HG02970 (cell line): ENCODE measurements around the gene CFAP73.
A peak's percentile ranks its signal among the peaks of the same experiment; 100 is the strongest.
"Not testable (repeated sequence)": the region's sequence is repeated elsewhere in the genome, so short reads cannot be mapped to it uniquely, and the experiment has no call there.

ENCODE experiments used
- ATAC-seq: cut with Tn5 transposase; IDR thresholded peaks from one replicate; pipeline ENCODE4 v1.9.1; 2021; ENCODE audit warnings: mild to moderate bottlenecking, moderate library complexity, moderate number of reproducible peaks; ENCODE audit not compliant: unreplicated experiment, low FRiP score

CFAP73 gene

DNA sequence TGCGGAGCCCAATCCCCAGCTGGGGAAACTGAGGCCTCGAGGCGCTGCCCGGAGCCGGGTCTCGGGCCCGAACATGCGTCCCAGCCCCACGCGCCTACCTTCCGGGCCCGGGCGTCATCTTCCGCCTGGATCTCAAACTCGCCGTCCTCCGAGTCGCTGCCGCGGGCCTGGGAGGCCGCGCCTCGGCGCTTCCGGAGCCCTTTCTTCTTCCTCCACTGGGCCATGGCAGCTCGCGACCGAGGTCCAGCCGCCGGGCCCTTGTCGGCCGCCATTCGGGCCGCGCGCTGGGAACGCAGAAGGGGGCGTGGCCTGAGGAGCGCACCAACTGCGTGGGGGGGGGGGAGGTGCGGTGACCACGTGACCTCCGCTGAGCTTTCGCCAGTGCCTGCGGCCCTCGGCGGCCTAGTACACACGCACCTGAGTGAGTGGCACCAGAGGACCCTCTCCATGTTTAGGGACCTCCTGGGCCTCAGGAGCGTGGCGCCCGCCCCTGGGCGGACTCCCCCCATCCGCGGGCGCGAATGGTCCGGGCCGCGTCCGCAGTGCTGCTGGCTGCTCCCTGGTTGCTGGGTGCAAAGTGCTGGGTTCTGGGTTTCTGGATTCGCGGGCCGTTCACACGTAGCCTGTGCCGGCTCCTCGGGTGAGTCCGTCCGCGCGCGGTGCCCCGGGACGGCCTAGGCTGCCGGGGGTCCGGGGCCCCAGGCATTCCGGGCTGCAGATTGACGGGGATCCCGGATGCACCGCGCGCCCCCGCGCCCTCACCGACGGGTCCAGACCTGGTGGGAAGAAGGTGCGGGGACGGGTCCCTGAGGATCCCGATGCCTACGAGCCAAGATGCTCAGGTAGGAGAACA lies 35.9 kb downstream of the CFAP73 start, which contains the start of the genes DDX54 and RITA1:
Gene DDX54 (minus strand): TSS at position 299 of the 853 bp plus-strand sequence. CDS start 27 bp downstream, at position 272.
Gene RITA1 (plus strand): TSS at position 542 of the 853 bp plus-strand sequence. CDS start 1,026 bp downstream, outside the sequence.
- ATAC-seq = peak; percentile 52

DNA sequence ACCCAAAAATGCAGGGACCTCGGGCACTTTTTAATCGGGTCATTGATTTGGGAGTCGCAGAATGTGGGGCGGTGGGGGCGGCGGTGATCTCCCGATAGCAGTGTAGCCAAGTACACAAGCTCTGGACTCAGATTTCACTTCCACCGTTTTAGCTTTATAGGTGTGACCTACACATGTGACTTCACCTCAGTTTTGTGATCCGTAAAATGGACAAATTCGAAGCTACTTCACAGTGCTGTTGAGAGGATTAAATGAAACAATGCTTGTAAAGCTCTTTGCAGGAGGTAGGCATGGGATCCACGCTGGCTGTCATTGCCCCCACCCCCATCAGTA lies 36.5 kb downstream of the CFAP73 start:
- ATAC-seq = no peak

DNA sequence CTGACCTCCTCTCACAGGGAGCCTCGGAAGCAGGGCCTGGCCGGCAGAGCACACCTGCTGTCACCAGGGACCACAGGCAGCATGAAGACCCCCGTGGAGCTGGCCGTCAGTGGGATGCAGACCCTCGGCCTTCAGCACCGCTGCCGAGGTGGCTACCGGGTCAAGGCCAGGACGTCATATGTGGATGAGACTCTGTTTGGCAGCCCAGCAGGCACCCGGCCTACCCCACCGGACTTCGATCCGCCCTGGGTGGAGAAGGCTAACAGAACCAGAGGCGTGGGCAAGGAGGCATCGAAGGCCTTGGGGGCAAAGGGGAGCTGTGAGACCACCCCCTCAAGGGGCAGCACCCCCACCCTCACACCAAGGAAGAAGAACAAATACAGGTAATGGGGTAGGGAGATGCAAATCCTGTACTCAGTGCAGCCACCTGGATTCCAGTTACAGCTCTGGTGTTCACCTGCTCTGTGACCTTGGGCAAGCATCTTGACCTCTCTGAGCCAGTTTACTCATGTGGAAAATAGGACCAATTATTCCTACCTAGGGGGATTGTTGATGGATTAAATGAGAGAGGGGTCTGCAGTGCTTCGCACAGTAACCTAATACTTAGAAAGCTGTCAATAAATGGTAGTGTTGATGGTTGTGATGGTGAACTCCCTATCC lies 37.3 kb downstream of the CFAP73 start:
- no peak for ATAC-seq

DNA sequence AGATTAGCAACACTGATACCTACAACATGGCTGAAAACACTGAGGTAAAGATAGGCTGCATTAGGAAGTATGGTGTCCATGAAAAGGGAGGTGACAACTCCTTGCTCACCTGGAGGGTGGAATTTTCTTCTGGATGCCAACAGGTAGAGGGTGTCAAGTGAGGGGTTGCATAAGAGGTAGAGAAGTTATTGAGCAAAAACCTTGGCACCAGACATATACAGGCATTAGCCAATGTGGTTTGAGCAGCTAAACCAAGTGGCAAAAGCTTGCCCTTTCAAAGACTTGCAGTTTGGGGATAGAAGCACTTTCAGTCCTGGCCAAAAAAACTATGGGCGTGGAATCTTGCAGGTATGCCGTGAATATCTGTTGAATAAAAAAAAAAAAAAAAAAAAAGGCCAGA lies 39.8 kb downstream of the CFAP73 start:
- ATAC-seq = no peak

DNA sequence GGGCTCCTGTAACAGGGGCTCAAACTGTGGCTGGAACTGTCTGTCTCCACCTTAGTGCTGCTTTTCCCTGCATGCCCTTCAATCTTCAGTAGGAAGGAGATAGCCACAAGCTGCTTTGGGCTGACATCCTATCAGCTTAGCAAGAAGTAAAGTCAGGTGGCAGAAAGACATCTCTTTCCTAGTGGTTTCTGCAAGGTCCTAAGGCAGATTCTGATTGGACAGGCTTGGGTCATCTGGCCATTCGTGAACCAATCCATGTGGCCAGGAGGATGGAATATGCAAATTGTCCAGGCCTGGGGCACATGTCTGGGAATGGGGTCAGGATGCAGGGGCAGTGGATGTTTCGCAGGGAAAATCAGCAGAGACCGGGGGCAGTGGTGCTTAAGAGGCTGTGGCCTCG lies 41.2 kb downstream of the CFAP73 start:
- ATAC-seq = no peak

DNA sequence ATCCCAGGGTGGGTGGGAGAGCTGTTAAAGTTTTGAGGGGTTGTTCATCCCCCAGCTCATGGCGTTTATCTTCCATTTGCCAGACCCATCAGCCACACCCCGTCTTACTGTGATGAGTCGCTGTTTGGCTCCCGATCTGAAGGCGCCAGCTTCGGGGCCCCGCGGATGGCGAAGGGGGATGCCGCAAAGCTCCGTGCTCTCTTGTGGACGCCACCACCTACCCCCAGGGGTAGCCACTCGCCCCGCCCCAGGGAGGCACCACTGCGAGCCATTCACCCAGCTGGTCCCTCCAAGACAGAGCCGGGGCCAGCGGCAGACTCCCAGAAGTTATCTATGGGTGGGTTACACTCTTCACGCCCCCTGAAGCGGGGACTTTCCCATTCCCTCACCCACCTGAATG lies 41.7 kb downstream of the CFAP73 start:
- no peak for ATAC-seq

DNA sequence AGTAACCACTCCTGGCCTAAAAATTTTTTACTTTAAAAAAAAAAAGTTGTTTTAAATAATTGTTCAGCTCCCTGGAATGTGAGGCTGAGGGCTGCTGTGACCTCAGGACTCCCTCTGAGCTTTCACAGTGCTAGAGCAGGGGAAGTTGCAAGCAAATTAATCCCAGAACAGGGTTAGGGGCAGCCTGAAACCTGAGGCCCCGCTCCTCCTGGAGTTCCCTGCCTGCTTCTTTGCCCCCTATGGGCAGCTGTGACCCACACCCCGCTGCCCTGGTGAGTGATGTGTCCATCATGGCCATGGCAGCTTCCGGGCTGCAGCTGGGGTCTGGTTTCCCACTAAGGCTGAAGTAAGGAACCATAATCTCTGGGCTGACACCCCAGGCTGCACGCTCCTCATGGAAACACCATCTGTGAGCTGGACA lies 45.5 kb downstream of the CFAP73 start:
- no peak for ATAC-seq

DNA sequence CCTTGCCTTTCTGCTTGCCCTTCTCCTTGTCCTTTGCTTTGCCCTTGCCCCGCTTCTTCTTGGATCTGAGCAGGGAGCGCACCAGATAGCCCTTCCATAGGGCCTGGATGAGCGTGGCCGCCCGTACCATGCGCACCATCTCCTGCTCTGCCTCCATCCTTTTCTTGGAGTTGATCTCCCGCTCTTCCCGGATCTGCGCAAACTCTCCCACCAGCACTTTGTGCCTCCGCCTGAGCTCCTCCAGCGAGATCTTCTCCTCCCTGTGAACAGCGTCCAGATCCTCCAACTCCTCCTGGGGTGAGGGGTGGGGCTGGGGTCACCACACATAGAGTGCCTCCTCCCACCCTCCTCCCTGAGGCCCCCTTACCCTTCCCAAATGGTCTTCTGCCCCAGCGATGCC lies 46.1 kb downstream of the CFAP73 start:
- ATAC-seq = no peak

DNA sequence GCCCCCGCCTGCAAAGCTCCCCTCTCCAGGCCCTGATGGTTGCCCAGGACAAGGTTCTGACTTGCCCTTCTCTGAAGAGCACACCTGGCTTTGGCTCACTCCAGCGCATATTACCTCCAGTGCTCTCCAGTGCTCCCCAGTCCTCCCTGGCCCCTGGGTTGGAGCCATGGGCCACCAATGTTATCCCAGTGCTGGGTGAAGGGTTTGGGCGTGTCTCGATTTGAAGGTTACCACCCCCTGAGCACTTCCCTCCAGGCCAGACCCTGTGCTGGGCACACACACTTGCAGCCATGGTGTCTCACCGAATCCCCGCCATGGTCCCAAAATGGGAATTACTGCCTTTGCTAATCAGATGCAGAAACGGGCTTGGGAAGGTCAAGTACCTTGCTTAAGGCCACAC lies 47.1 kb downstream of the CFAP73 start:
- ATAC-seq = no peak

DNA sequence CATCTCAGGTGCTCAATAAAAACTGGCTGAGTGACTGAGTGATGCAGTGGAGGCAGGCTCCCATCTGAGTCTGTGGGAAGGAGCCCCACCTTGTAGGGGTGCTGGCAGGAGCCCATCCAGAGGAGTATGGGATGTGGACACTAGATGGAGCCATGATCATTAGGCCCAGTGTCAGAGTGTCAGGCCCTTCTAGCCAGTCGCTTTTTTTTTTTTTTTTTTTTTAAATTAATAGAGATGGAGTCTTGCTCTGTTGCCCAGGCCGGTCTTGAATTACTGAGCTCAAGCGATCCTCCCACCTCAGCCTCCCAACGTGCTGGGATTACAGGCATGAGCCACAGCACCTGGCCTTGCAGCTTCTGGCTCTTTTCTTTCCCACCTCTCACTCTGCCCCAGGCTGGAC lies 47.5 kb downstream of the CFAP73 start:
- ATAC-seq = no peak

DNA sequence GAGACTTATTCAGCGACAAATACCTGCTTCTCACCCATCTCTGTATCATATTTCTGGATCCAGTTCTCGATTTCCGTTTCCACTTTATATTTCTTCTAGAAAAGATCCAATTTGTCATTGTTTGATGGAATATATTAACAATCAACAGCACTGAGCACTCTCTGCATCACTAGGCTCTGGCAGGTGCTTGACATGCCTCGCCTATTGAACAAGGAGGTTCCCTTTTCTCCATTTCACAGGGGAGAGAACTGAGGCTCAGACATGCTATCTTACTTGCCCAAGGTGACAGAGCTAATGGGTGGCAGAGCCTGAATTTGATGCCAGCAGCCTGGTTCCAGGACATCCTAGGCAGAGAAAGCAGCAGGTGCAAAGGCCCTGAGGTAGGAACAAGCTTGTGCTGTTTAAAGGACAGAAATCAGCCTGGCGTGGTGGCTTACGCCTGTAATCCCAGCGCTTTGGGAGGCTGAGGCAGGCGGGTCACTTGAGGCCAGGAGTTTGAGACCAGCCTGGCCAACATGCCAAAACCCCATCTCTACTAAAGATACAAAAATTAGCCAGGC lies 48.1 kb downstream of the CFAP73 start:
- ATAC-seq = no peak

DNA sequence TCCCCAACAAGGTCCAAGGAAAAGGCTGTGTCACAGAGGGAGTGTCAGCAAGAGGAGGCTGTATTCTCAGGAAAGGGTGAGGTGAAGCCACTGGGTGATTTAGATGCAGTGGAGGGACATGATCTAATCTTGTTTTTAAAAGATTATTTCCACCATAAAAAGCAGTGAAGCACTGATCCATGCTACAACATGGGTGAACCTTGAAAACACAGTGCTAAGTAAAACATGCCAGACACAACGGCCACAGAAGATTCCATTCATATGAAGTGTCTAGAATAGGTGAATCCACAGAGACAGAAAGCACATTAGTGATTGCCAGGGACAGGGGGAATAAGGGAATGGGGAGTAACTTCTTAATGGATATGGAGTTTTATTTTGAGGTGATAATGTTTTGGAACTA lies 48.8 kb downstream of the CFAP73 start:
- ATAC-seq = no peak

DNA sequence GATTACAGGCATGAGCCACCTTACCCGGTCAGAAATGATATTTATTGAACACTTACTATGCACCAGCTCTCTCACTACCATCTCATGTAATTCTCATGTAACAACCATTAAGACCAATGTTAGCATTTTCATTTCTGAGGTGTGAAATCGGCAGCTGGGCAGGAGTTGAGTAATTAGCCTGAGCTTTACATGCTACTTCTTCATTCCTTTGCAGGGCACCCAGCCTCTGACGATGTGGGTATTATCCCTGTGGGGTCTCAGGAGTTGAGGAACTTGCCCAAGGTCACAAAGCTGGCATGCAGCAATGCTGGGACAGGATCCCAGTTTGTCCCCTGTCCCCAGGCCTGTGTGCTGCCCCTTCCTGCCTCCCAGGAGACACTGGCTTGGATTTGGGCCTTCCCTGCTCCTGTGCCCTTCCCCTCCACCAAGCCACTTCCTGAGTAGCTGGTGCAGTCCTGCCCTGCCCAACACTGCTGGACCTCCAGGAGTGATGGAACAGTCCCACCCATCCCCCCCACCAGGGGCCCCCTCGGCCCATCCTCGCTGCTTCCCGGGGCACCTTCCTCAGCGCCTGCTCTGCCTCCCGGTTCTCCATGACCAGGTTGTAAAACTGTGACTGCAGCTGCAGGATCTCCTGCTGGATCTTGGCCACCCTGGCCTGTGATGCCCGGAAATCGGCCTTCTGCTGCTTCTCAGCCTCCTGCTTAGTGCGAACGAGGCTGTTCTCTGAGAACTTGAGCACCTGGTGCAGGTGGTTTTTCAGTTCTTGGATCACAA lies 50.7 kb downstream of the CFAP73 start:
- no peak for ATAC-seq

DNA sequence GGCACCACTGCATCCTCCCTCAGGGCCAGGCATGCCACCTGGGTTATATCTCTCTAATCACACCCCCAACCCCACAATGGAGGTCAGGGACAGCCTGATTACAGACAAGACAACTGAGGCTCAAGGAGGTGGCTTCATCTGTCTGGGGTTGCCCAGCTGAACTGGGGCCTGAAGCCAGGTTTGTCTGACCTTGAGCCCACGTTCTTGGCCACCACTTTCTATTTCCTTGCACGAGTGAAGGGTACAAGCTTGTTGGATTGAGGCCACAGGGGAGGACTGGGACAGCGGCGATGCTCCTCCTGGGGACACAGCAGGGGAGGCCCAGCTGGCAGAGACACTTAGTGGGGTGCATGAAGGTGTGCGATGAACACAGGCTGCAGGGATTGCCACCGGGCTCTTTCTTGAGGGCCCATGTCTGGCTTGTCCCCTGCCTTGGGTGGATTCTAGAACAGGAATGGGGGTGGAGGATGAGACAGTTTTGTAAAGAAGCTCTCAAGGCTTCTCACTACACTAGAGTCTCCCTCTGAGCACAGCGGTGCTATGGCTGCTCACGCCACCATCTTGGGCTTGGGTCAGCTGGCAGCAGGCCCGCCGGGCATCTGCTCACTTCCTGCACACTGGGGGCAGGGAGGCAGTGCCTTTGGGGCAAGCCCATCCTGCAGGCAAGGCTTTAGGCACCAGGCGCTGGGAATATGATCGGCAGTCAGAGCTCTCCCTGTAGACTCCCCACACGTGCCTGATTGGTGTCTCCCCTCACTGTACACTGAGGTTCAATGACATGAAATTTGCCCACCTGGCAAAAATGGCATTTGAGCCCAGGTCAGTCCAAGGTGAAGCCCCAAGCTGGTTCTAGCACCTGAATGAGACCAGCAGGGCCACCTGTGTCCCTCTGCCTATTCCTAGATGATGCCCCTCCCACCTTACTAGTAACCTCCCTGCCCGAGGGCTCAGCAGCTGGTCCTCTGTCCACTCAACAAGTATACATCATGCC lies 52.0 kb downstream of the CFAP73 start:
- ATAC-seq = no peak

DNA sequence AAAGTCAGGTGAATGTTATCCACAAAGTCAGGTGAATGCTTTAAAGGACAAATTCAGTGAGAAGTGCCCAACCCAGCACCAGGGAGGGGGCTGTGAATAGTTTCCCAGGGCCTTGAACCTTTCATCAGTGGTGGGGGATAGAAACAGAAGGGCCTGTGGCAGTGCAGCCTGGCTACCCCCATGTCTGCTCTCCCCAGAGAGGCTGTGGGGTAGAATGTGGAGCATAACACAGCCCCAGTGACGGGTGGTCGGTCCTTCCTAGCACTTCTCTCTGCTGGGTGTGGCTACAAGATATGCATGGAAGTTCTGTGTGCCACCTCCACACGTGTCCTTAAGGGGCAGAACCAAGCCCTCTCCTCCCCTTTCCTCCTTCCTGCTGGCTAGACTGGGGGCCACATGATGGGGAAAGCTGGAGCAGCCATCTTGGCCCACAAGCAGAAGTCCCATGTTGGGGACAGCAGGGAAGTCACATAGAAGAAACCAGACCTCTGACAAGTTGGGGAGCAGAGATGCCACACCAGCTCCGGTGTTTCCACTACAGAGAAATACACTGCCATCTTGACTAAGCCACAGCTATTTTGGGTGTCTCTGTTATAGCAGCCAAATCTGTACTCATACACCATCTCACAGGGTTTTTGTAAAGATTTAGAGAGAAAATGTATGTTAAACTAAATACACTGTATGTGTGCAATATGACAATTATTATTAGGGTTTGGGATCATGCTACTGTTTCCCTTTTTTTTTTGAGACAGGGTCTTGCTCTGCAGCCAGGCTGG lies 53.0 kb downstream of the CFAP73 start:
- no peak for ATAC-seq

DNA sequence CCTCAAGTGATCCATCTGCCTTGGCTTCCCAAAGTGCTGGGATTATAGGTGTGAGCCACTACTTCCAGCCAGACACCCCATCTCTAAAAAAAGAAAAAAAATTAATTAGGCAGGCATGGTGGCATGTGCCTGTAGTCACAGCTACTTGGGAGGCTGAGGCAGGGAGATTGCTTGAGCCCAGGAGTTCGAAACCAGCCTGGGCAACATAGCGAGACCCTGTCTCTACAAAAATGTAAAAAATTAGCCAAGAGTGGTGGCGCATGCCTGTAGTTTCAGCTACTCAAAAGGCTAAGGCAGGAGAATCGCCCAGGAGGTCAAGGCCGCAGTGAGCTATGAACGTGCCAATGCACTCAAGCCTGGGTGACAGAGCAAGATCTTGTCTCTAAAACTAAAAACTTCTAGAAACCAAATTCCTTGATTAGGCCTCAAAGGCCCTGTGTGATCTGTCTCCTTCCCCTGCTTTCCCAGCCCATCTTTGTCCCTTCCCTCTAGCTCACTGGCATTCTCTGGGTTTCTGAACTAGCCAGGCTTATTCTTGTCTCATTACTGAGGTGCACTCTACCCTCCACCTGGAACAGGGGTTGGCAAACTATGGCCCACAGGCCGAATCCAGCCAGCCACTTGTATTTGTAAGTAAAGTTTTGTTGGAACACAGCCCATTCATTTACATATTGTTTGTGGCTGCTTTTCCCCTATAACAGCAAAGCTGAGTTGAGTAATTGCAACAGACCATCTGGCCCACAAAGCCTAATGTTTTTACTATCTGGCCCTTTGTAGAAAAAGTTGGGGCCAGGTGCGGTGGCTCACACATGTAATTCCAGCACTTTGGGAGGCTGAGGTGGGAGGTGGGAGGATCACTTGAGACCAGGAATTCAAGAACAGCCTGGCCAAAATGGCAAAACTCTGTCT lies 54.6 kb downstream of the CFAP73 start:
- ATAC-seq = no peak

DNA sequence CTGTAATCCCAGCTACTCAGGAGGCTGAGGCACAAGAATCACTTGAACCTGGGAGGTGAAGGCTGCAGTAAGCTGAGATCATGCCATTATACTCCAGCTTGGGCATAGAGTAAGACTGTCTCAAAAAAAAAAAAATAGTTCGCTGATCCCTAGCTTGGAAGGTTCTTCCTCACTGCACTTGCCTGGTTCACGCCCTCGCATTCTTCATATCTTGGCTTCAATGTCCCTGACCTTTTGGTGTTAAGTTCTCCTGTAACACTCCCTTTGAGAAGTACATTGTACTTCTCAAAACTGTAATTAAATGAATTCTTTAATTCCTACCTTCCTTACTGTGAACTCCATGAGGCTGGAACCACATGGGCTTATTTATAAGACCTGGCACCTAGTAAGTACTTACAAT lies 55.3 kb downstream of the CFAP73 start:
- ATAC-seq = no peak

DNA sequence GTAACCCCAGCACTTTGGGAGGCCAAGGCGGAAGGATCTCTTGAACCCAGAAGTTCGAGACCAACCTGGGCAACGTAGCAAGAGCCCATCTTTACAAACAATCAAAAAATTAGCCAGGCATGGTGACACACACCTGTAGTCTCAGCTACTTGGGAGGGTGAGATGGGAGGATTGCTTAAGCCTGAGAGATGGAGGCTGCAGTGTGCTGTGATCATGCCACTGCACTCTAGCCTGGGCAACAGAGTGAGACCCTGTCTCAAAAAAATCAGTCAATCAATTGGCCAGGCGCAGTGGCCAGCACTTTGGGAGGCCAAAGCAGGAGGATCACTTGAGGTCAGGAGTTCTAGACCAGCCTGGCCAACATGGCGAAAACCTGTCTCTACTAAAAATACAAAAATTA lies 57.3 kb downstream of the CFAP73 start:
- ATAC-seq = not testable (repeated sequence)
